Activated CD4-positive, alpha-beta T cell treated with anti-CD3 and anti-CD28 coated beads, Interleukin-2, amount 10 ng/mL, durations not matched to agents 24 days and 14 days (primary cell): Measurements from ENCODE around the gene PDIA3. TPM values are rescaled to one million over a fixed set of nuclear protein-coding genes. Genes with fewer than 3 reads are reported as not detected.

Source experiments
- DNase-seq: peaks from one replicate; pipeline ENCODE4 v3.0.0; 2022
- H3K27ac Mint-ChIP-seq: one replicate; pipeline ENCODE4 v1.8.0; 2022; ENCODE audit warnings: mild to moderate bottlenecking, mixed read lengths
- H3K27me3 Mint-ChIP-seq: one replicate; pipeline ENCODE4 v1.8.0; 2022; ENCODE audit warnings: mixed read lengths
- H3K36me3 Mint-ChIP-seq: one replicate; pipeline ENCODE4 v1.8.0; 2022; ENCODE audit warnings: low read depth, mild to moderate bottlenecking, mixed read lengths
- H3K4me1 Mint-ChIP-seq: one replicate; pipeline ENCODE4 v1.8.0; 2021; ENCODE audit warnings: mixed read lengths
- H3K4me3 Mint-ChIP-seq: one replicate; pipeline ENCODE4 v1.8.0; 2022; ENCODE audit warnings: mild to moderate bottlenecking, moderate library complexity, mixed read lengths
- H3K9me3 Mint-ChIP-seq: one replicate; pipeline ENCODE4 v1.8.0; 2021; ENCODE audit warnings: mixed read lengths
- intact Hi-C: fragments of 100-400 bp; cut with micrococcal nuclease; formaldehyde crosslinking; loops from one replicate; pipeline ENCODE4 v1.15.1; 2023
- total RNA-seq: library from RNA; stranded (reverse); gene quantifications from 2 replicates; pipeline ENCODE4 v1.2.3, GENCODE V29; 2022

The PDIA3 gene
- total RNA-seq, 1 donor from 2014 or later, result 313 TPM

GRCh38 chr15:43763819-43764446, 17.7 kb downstream of the PDIA3 start:
- Mint-ChIP-seq H3K27me3 (no peaks in the 10 kb centered on the region), H3K4me3 (no peak overlapping the region), H3K9me3 (no peaks in the 10 kb centered on the region), H3K4me1 (peaks cover 4% of the 10 kb centered on the region), H3K36me3 (peaks cover 61% of the 10 kb centered on the region), H3K27ac (no peak overlapping the region)
- no peak for DNase-seq
- intact Hi-C loops, result no loop called here

GRCh38 chr15:43769584-43770228, 23.5 kb downstream of the PDIA3 start:
- no peak overlapping the region for H3K27ac Mint-ChIP-seq
- intact Hi-C loops, result loop anchor here (2.0 kb wide), 1 partner anchor 21 kb away; no protein-coding TSS in a partner anchor
- no peaks in the 10 kb centered on the region for H3K27me3 Mint-ChIP-seq

GRCh38 chr15:43771816-43772215, 25.6 kb downstream of the PDIA3 start:
- peaks cover 59% of the 10 kb centered on the region for H3K36me3 Mint-ChIP-seq
- H3K9me3 Mint-ChIP-seq, result no peaks in the 10 kb centered on the region
- H3K4me1 Mint-ChIP-seq, result peaks cover 10% of the 10 kb centered on the region
- DNase-seq, result no peak
- no peak overlapping the region for H3K4me3 Mint-ChIP-seq
- H3K27ac Mint-ChIP-seq, result no peak overlapping the region
- H3K27me3 Mint-ChIP-seq, result no peaks in the 10 kb centered on the region
- intact Hi-C loops, result no loop called here

More at GRCh38 chr15:43769584-43770228, 23.5 kb downstream of the PDIA3 start:
- Mint-ChIP-seq H3K9me3 (no peaks in the 10 kb centered on the region), H3K36me3 (peaks cover 64% of the 10 kb centered on the region), H3K4me1 (peaks cover 2% of the 10 kb centered on the region), H3K4me3 (no peak overlapping the region)
- DNase-seq, result peak; percentile 87

- Mint-ChIP-seq H3K36me3 (peaks cover 59% of the 10 kb centered on the region), H3K4me3 (no peak overlapping the region), H3K27me3 (no peaks in the 10 kb centered on the region), H3K27ac (no peak overlapping the region), H3K9me3 (no peaks in the 10 kb centered on the region), H3K4me1 (peaks cover 17% of the 10 kb centered on the region)
- no peak for DNase-seq
- intact Hi-C loops, result no loop called here
These were observed 26.4 kb downstream of the PDIA3 start for GRCh38 chr15:43772624-43773023.

- H3K27ac Mint-ChIP-seq, result no peak overlapping the region
- intact Hi-C loops, result no loop called here
- peaks cover 47% of the 10 kb centered on the region for H3K36me3 Mint-ChIP-seq
- H3K27me3 Mint-ChIP-seq, result peaks cover 2% of the 10 kb centered on the region
- DNase-seq, result no peak
- no peak overlapping the region for H3K4me3 Mint-ChIP-seq
- peaks cover 20% of the 10 kb centered on the region for H3K4me1 Mint-ChIP-seq
- H3K9me3 Mint-ChIP-seq, result no peaks in the 10 kb centered on the region
These were observed 27.8 kb downstream of the PDIA3 start for GRCh38 chr15:43774062-43774461.

- no peak for DNase-seq
- no peak overlapping the region for H3K27ac Mint-ChIP-seq
- peaks cover 6% of the 10 kb centered on the region for H3K27me3 Mint-ChIP-seq
- peaks cover 21% of the 10 kb centered on the region for H3K4me1 Mint-ChIP-seq
- H3K36me3 Mint-ChIP-seq, result peaks cover 33% of the 10 kb centered on the region
- no peaks in the 10 kb centered on the region for H3K9me3 Mint-ChIP-seq
- peak overlapping the region; percentile 90 for H3K4me3 Mint-ChIP-seq
- intact Hi-C loops, result no loop called here
These were observed 29.2 kb downstream of the PDIA3 start for GRCh38 chr15:43775411-43775965.

- H3K36me3 Mint-ChIP-seq, result peaks cover 27% of the 10 kb centered on the region
These were observed 30.0 kb downstream of the PDIA3 start for GRCh38 chr15:43776101-43776717.

GRCh38 chr15:43776718-43777266, 30.6 kb downstream of the PDIA3 start, which contains the start of gene ELL3:
TSS of gene ELL3 (minus strand) at chr15:43776966. CDS start at chr15:43776901, 65 bp downstream.
- intact Hi-C loops, result loop anchor here (1.0 to 2.0 kb wide), 3 partner anchors 15 to 48 kb away; partner anchors contain the start of gene MFAP1
- DNase-seq, result peak; percentile 90
- peak within 1 kb of the TSS; percentile 89 for H3K27ac Mint-ChIP-seq

More at GRCh38 chr15:43776101-43776717, 30.0 kb downstream of the PDIA3 start:
- peaks cover 21% of the 10 kb centered on the region for H3K4me1 Mint-ChIP-seq
- H3K27ac Mint-ChIP-seq, result no peak overlapping the region
- peaks cover 11% of the 10 kb centered on the region for H3K27me3 Mint-ChIP-seq
- peak overlapping the region; percentile 90 for H3K4me3 Mint-ChIP-seq
- intact Hi-C loops, result loop anchor here (2.0 kb wide), 1 partner anchor 27 kb away; no protein-coding TSS in a partner anchor
- no peaks in the 10 kb centered on the region for H3K9me3 Mint-ChIP-seq
- peak; percentile 65 for DNase-seq

GRCh38 chr15:43777267-43777914, 31.2 kb downstream of the PDIA3 start:
- Mint-ChIP-seq H3K27me3 (peaks cover 15% of the 10 kb centered on the region), H3K4me1 (peaks cover 21% of the 10 kb centered on the region), H3K9me3 (no peaks in the 10 kb centered on the region), H3K4me3 (peak overlapping the region; percentile 90), H3K27ac (peak overlapping the region; percentile 89), H3K36me3 (peaks cover 17% of the 10 kb centered on the region)
- intact Hi-C loops, result loop anchor here (1.0 to 2.0 kb wide), 3 partner anchors 14 to 47 kb away; partner anchors contain the start of gene MFAP1
- DNase-seq, result peak; percentile 94

More at GRCh38 chr15:43776718-43777266, 30.6 kb downstream of the PDIA3 start, which contains the start of gene ELL3:
- Mint-ChIP-seq H3K36me3 (peaks cover 23% of the 10 kb centered on the region), H3K9me3 (no peaks in the 10 kb centered on the region), H3K4me3 (peak within 1 kb of the TSS; percentile 90), H3K4me1 (peaks cover 21% of the 10 kb centered on the region), H3K27me3 (peaks cover 12% of the 10 kb centered on the region)

GRCh38 chr15:43779016-43779415, 32.8 kb downstream of the PDIA3 start:
- H3K27ac Mint-ChIP-seq, result no peak overlapping the region
- intact Hi-C loops, result no loop called here
- peaks cover 8% of the 10 kb centered on the region for H3K36me3 Mint-ChIP-seq
- peaks cover 15% of the 10 kb centered on the region for H3K27me3 Mint-ChIP-seq
- H3K9me3 Mint-ChIP-seq, result no peaks in the 10 kb centered on the region
- DNase-seq, result no peak
- H3K4me3 Mint-ChIP-seq, result peak overlapping the region; percentile 0
- peaks cover 21% of the 10 kb centered on the region for H3K4me1 Mint-ChIP-seq

- H3K36me3 Mint-ChIP-seq, result peaks cover 22% of the 10 kb centered on the region
- no peak for DNase-seq
- H3K4me1 Mint-ChIP-seq, result peaks cover 20% of the 10 kb centered on the region
- intact Hi-C loops, result no loop called here
- no peaks in the 10 kb centered on the region for H3K9me3 Mint-ChIP-seq
- H3K4me3 Mint-ChIP-seq, result no peak overlapping the region
- H3K27ac Mint-ChIP-seq, result no peak overlapping the region
- H3K27me3 Mint-ChIP-seq, result no peaks in the 10 kb centered on the region
These were observed 43.2 kb downstream of the PDIA3 start for GRCh38 chr15:43789409-43789808.

- Mint-ChIP-seq H3K4me3 (peak within 1 kb of the TSS; percentile 98), H3K9me3 (no peaks in the 10 kb centered on the region), H3K27ac (peak within 1 kb of the TSS; percentile 97), H3K27me3 (no peaks in the 10 kb centered on the region), H3K36me3 (peaks cover 47% of the 10 kb centered on the region), H3K4me1 (peaks cover 28% of the 10 kb centered on the region)
- peak; percentile 100 for DNase-seq
- intact Hi-C loops, result loop anchor here (1.0 to 2.0 kb wide), 4 partner anchors 8 to 43 kb away; partner anchors contain the start of genes HYPK, SERINC4 and WDR76
These were observed 45.9 kb downstream of the PDIA3 start, which contains the start of gene SERF2 for GRCh38 chr15:43791993-43792760. TSS of gene SERF2 (plus strand) at chr15:43792320. CDS start at chr15:43792377, 57 bp downstream.
